Activated effector memory CD4-positive, alpha-beta T cell treated with Interleukin-2 at 50 U/mL for 16 hours (primary cell): ENCODE measurements around the gene PEX26.
"Not testable (repeated sequence)": the region's sequence is repeated elsewhere in the genome, so short reads cannot be mapped to it uniquely, and the experiment has no call there.

ENCODE experiments used
- DNase-seq: peaks from one replicate; pipeline ENCODE4 v3.0.0-alpha.2; 2020

Gene PEX26

GRCh38 chr22:18057568-18058209, 20.1 kb upstream of the PEX26 start:
- no peak for DNase-seq

GRCh38 chr22:18058371-18059093, 19.3 kb upstream of the PEX26 start:
- DNase-seq = no peak

GRCh38 chr22:18059094-18059417, 18.7 kb upstream of the PEX26 start:
- no peak for DNase-seq

GRCh38 chr22:18059473-18059872, 18.3 kb upstream of the PEX26 start:
- no peak for DNase-seq

DNA sequence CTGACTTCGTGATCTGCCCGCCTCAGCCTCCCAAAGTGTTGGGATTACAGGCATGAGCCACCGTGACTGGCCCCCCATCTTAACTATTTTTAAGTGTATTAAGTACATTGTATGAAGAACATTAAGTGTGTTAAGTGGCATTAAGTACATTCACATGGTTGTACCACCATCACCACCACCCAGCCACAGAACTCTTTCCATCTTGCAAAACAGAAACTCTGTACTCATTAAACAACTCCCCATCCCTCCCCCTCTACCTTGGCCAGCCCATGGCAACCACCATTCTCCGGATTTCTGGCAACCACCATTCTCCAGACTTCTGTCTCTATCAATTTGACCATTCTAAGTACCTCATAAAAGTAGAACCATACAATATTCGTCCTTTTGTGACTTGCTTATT, 17.8 kb upstream of the PEX26 start:
- DNase-seq = no peak

DNA sequence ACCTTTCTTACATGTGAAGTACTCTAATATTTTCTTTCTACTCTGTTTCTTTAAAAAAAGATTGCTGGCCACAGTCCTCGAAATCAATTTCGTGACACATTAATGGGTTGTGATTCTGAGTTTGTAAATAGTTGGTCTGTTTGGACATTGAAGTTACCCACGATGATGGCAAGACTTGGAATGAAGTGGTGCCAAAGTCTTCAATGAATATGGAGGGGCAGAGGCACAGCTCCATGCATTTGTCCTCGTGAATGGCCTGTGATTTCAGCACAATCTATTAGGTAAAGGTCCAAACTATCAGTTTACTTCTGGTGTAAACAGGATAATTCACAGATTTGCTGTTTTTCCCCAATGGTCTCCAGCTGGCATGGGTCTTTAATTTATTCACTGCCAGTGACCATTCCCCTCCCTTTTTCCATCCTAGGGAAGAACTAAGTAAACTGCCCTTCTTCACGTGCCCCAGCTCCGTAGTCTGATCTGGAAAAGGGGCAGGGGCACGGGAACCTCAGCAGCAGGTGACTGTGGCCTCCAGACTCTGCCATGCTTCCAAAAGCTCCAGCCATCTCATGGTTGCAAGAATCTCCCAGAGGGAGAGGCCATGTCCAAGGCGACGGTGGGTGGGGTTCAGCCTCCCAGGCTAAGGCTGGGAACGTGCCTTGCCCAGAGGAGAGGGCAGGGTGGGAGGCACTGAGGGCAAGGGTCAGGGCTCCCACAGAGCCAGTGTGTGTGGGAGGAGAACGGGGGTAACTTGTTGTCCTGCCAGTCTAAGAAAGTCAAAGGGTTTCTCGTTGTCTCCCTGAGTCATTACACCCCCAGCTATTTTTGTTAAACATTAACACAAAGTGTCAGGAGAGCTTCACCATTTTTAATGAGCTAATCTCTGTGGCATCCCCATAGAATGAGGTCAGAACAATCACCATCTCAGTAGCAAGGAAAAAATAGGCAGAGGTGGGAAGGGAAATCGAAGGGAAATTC, 16.9 kb upstream of the PEX26 start:
- no peak for DNase-seq

GRCh38 chr22:18062421-18062820, 15.4 kb upstream of the PEX26 start:
- DNase-seq = no peak

GRCh38 chr22:18063306-18063705, 14.5 kb upstream of the PEX26 start:
- DNase-seq = no peak

- not testable (repeated sequence) for DNase-seq
Measured at GRCh38 chr22:18063715-18064114, 14.1 kb upstream of the PEX26 start.

DNA sequence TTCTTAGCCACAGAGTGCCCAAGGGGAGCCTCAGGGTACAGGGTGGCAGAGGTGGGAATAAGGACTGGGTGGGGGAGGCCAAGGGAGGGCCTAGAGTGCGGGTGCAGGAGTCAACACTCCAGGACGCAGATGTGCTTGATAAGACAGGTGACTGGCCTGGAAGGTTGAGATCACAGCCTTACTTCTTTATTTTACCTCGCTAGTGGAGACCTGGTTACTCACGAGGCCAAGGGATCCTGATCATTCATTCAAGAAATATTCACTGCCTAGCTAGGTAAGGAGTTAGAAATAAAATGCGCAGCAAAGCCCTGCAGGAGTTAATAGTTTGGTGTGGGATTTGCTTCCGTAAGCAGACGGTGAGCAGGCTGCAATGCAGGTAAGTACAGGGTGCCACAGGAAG, 13.2 kb upstream of the PEX26 start:
- no peak for DNase-seq

DNA sequence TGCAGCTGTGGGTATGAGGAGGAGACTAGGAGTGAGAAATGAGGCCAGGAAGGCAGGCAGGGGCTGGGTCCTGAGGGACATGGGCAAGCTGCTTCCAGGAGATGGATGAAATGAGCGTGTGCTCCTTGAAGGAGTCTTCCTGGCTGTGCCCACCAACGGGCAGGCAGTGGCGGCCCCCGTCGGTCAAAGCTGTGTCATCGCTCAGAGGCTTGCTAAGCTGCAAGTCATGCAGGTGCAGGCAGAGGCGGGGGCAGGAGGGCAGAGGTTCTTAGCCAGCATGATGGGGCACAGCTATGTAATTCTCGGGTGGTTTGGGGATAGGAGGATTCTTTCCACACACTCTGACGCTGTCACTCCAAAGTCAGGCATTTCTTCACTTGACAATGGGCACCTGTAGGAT, 12.5 kb upstream of the PEX26 start:
- DNase-seq = no peak

- no peak for DNase-seq
Measured at GRCh38 chr22:18066181-18066859, 11.5 kb upstream of the PEX26 start.

DNA sequence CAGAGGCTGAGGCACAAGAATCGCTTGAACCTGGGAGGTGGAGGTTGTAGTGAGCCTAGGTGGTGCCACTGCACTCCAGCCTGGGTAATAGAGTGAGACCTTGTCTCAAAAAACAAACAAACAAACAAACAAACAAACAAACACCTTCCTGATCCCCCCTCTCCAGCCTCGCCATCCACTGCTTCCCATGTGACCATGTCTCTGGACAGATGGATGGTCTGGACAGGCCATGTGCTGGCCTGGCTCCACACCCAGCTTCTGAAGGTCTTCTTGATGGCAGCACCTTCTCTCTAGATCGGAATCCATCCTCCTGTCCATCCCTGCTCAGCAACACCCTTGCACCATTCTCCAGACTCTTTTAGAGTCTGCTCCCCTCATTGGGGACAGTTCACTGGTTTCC, 10.7 kb upstream of the PEX26 start:
- no peak for DNase-seq

GRCh38 chr22:18067548-18068341, 10.0 kb upstream of the PEX26 start:
- DNase-seq = no peak

DNA sequence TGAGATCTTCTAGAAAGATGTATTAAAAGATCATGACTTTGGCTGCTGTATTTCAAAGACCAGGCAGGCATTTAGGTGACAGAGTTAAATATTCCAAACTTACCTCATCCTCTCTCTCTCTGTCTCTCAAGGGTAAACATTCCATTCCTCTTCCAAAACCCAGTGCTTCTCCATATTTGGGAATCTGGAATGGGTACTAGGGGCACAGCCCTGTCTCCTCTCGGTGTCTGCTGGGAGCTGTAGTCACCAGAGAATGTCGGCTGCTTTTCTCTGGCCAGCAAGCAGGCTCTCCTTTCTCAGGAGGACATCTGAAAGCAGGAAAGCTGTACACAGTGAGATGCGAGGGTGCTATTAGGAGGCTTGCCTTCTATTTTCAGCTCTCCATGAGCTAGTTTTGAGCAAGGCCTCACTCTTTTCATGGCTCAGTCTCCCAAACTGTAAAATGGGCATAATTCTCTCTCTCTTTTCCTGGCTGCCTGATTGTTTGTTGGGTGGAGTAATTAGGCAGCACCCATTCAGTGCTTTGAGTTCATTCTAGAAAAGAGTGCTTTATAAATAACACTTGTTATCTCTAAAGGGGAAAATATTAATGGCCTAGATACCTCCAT, 9.3 kb upstream of the PEX26 start:
- DNase-seq = no peak

- no peak for DNase-seq
Measured at GRCh38 chr22:18069041-18069440, 8.7 kb upstream of the PEX26 start.

DNA sequence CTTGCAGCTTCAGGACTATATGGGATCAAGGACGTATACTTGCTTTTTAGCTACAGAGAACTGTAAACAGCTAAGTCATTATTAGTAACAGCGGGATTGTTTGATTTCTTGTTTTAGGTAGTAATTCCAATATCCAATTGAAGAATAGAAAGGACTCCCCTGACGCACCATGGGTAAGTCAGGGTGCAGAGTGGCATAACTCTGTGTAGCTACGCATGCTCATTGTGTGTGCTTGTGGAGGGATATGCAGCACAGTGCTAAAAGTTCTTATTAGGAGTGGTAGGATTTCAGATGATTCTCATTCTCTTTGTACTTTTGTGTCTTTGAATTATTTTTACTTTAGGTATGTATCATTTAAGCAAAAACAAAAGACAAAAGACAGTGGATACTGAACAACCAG, 7.7 kb upstream of the PEX26 start:
- DNase-seq = no peak

- no peak for DNase-seq
Measured at GRCh38 chr22:18070556-18071306, 7.1 kb upstream of the PEX26 start.

DNA sequence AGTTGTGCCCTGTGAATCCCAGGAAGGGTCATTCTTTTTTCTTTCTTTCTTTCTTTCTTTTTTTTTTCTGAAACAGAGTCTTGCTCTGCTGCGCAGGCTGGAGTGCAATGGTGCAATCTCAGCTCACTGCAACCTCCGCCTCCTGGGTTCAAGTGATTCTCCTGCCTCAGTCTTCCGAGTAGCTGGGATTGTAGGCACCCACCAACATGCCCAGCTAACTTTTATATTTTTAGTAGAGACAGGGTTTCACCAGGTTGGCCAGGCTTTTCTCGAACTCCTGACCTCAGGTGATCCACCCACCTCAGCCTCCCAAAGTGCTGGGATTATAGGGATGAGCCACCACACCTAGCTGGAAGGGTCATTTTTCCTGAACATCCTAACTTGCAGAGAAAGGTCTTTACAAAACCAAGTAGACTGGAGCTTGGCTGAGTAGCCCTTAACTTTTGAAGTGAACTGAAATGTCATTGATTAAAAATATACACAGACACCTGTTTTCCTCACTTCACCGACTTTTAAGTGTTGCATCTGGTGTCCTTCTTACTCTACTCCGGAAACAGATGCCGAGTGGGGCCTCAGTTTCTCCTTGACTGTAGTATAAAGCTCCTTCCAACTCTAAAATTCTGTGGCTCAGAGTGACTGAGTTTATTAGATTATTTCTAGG, 6.4 kb upstream of the PEX26 start:
- not testable (repeated sequence) for DNase-seq

DNA sequence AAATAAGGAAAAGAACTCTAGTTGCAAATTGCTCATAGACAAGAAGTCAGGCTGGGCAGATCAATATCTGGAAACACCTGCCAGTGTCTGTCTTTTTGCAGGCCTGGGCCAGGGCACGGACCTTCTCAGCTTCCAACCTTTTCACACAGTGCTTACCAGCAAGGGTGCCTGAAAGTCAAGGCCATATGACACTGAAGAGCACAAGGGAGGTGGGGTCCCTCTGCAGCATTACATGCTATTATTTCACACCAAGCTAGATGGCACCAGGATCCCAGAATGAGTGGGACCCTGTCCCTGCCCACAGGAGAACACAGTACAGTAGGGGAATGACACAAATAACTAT, 5.9 kb upstream of the PEX26 start:
- no peak for DNase-seq

- DNase-seq = no peak
Measured at GRCh38 chr22:18073467-18073866, 4.3 kb upstream of the PEX26 start.
